ENCODE results near the gene EIF4A3. TPM values are rescaled to one million over a fixed set of nuclear protein-coding genes. Genes with fewer than 3 reads are reported as not detected.

The EIF4A3 gene
- total RNA-seq, 4 donors from 2014 or later, result 34.5 to 69.0 (median 59.2) TPM

DNA sequence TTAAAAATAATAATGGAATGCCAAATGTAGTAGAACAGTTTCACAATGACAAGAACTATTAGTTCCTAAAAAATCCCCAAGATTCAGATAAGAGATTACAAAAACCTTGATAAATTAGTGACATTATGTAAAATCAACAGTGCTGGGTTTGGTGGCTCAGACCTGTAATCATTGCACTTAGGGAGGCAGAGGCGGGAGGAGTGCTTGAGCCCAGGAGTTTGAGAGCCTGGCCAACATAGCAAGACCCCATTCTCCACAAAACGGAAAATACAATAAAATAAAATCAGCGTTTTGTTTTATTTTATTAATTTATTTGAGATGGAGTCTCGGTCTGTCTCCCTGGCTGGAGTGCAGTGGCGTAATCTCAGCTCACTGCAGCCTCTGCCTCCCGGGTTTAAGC is 27.0 kb upstream of the EIF4A3 start:
- Histone ChIP-seq H3K4me1 (peaks cover 0 to 11% (median 0%) of the 10 kb centered on the region in 4 donors), H3K4me3 (no peak overlapping the region), H3K27ac (no peak overlapping the region), H3K36me3 (no peaks in the 10 kb centered on the region), H3K9me3 (no peaks in the 10 kb centered on the region), H3K27me3 (no peaks in the 10 kb centered on the region)
- 93 to 96% methylated on average over 6 of the region's 6 CpGs for WGBS, 2 donors
- DNase-seq (ENCODE audit: low spot score in 2 of 2), result no peak
- TF ChIP-seq, protein P1, sequence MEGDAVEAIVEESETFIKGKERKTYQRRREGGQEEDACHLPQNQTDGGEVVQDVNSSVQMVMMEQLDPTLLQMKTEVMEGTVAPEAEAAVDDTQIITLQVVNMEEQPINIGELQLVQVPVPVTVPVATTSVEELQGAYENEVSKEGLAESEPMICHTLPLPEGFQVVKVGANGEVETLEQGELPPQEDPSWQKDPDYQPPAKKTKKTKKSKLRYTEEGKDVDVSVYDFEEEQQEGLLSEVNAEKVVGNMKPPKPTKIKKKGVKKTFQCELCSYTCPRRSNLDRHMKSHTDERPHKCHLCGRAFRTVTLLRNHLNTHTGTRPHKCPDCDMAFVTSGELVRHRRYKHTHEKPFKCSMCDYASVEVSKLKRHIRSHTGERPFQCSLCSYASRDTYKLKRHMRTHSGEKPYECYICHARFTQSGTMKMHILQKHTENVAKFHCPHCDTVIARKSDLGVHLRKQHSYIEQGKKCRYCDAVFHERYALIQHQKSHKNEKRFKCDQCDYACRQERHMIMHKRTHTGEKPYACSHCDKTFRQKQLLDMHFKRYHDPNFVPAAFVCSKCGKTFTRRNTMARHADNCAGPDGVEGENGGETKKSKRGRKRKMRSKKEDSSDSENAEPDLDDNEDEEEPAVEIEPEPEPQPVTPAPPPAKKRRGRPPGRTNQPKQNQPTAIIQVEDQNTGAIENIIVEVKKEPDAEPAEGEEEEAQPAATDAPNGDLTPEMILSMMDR (IDR thresholded peaks at IDR 0.05), result no peak
- TF ChIP-seq EP300 (IDR thresholded peaks at IDR 0.05) (no peak), POLR2A (IDR thresholded peaks at IDR 0.05) (no peak)

DNA sequence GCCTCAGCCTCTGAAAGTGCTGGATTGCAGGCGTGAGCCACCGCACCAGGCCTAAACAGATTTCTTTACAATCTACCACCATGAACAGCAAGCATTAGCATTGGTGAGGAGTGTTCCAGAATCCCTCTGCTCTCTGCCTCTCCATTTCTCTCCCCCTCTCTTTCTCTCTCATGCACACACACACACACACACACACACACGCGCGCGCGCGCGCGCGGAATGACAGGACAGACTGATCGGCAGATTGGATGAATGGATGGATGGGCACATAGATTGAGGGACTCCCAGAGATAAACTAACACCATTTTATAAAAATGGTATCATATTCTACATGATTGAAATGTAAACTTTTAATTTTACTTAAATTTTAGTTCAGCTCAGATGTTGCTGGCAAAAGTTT is 26.2 kb upstream of the EIF4A3 start:
- 81% methylated on average over 12 of the region's 12 CpGs for WGBS, 2 donors
- Histone ChIP-seq H3K27ac (no peak overlapping the region), H3K4me3 (no peak overlapping the region), H3K9me3 (no peaks in the 10 kb centered on the region), H3K36me3 (no peaks in the 10 kb centered on the region), H3K27me3 (no peaks in the 10 kb centered on the region), H3K4me1 (peaks cover 0 to 11% (median 0%) of the 10 kb centered on the region in 4 donors)
- TF ChIP-seq, protein P1 (IDR thresholded peaks at IDR 0.05), result no peak
- TF ChIP-seq EP300 (IDR thresholded peaks at IDR 0.05), result no peak
- TF ChIP-seq POLR2A (IDR thresholded peaks at IDR 0.05), result no peak
- DNase-seq (ENCODE audit: low spot score in 2 of 2), result no peak

DNA sequence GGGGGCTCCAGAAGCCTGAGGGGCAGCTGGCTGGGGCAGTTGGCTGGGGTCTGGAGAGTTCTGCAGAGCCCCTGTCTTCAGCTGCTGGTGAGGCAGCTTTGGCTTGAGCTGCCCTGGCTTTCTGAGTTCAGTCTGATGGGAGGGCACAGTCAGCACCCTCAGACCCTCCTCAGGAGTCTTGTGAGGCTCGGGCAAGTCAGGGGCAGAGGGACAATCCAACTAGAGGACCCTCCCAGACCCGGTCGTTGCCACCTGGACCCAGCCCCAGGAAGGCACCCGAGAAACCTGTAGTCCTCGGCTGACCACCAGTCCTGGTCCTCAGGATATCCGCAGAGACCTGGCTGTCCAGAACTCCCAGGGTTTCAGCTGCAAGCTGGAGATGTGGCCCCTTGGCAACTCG is 24.8 kb upstream of the EIF4A3 start:
- TF ChIP-seq, protein P1 (IDR thresholded peaks at IDR 0.05), result no peak
- TF ChIP-seq EP300 (IDR thresholded peaks at IDR 0.05) (no peak), POLR2A (IDR thresholded peaks at IDR 0.05) (no peak)
- Histone ChIP-seq H3K27me3 (no peaks in the 10 kb centered on the region), H3K4me3 (no peak overlapping the region), H3K27ac (no peak overlapping the region), H3K36me3 (no peaks in the 10 kb centered on the region), H3K4me1 (peaks cover 0 to 11% (median 0%) of the 10 kb centered on the region in 4 donors), H3K9me3 (no peaks in the 10 kb centered on the region)
- WGBS, 2 donors, result 86 to 89% methylated on average over 1 to 6 of the region's 7 CpGs
- no peak for DNase-seq (ENCODE audit: low spot score in 2 of 2)

GRCh38 chr17:80169784-80170500 is 23.0 kb upstream of the EIF4A3 start, which contains the start of gene CARD14:
Gene CARD14 (plus strand): TSS chr17:80170030. CDS start chr17:80181439, 11,409 bp downstream.
- Histone ChIP-seq H3K27me3 (no peaks in the 10 kb centered on the region), H3K27ac (peak within 1 kb of the TSS in 1 of 4 donors; percentile 13), H3K36me3 (no peaks in the 10 kb centered on the region), H3K9me3 (no peaks in the 10 kb centered on the region), H3K4me1 (peaks cover 0 to 5% (median 0%) of the 10 kb centered on the region in 4 donors), H3K4me3 (no peak within 1 kb of the TSS)
- DNase-seq (ENCODE audit: low spot score in 2 of 2), result no peak
- TF ChIP-seq, protein P1 (IDR thresholded peaks at IDR 0.05), result no peak
- TF ChIP-seq EP300 (IDR thresholded peaks at IDR 0.05) (no peak), POLR2A (IDR thresholded peaks at IDR 0.05) (no peak)
- WGBS, 2 donors, result 62 to 64% methylated on average over 18 to 19 of the region's 19 CpGs

DNA sequence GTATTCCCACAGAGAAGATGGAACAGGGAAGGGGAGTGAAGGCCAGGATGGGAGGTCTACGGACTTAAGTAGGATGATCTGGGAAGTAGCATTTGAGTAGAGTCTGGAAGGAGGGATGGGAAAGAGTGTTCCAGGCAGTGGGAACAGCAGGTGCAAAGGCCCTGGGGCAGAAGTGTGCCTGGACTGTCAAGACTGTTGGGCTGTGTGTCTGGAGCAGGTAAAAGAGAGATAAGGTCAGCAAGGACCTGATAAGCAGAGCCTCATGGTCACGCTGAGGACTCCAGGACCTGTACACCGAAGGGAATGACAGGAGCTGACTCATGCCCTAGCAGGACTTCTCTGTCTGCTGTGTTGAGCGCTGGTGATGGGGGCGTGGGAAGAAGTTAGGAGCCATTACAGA is 22.2 kb upstream of the EIF4A3 start:
- Histone ChIP-seq H3K9me3 (no peaks in the 10 kb centered on the region), H3K36me3 (no peaks in the 10 kb centered on the region), H3K4me1 (peaks cover 0 to 5% (median 0%) of the 10 kb centered on the region in 4 donors), H3K27me3 (no peaks in the 10 kb centered on the region), H3K4me3 (no peak overlapping the region), H3K27ac (no peak overlapping the region)
- no peak for DNase-seq (ENCODE audit: low spot score in 2 of 2)
- TF ChIP-seq, protein P1 (IDR thresholded peaks at IDR 0.05), result no peak
- TF ChIP-seq POLR2A (IDR thresholded peaks at IDR 0.05) (no peak), EP300 (IDR thresholded peaks at IDR 0.05) (no peak)
- WGBS, 2 donors, result 94% methylated on average over 5 of the region's 5 CpGs

Measured in tibial nerve (tissue), 4 donors.